Tibial nerve (tissue), 4 donors: ENCODE measurements around the gene BLCAP. TPM values are rescaled to one million over a fixed set of nuclear protein-coding genes. Genes with fewer than 3 reads are reported as not detected.

Source experiments
- DNase-seq, 2 donors: peaks; one replicate each; pipeline ENCODE4 v3.0.0-alpha.2; 2019; ENCODE audit warnings: low spot score in 2 of 2
- H3K27ac ChIP-seq, 4 donors: fragments of 200-600 bp; sonication (generic) in 3 of 4; one replicate each; pipeline ENCODE4 v1.5.1; 2017 to 2019; ENCODE audit warnings: mild to moderate bottlenecking in 1 of 4
- H3K27me3 ChIP-seq, 2 donors: fragments of 200-600 bp; sonication (generic) in 1 of 2; one replicate each; pipeline versions ENCODE4 v1.5.1 to v1.6.0; 2017 to 2019
- H3K36me3 ChIP-seq, 3 donors: fragments of 200-600 bp; sonication (generic); one replicate each; pipeline ENCODE4 v1.5.1; 2018 to 2019
- H3K4me1 ChIP-seq, 4 donors: fragments of 200-600 bp; sonication (generic) in 3 of 4; one replicate each; pipeline ENCODE4 v1.5.1; 2017 to 2019
- H3K4me3 ChIP-seq, 4 donors: fragments of 200-600 bp; sonication (generic) in 3 of 4; one replicate each; pipeline ENCODE4 v1.5.1; 2017 to 2019; ENCODE audit warnings: mild to moderate bottlenecking in 1 of 4, moderate library complexity in 1 of 4
- H3K9me3 ChIP-seq, 4 donors: fragments of 200-600 bp; sonication (generic) in 3 of 4; one replicate each; pipeline ENCODE4 v1.5.1; 2017 to 2019
- EP300 ChIP-seq, 2 donors: sonication (generic); formaldehyde crosslinking; IDR thresholded peaks; one replicate each; pipeline ENCODE4 v1.6.1; 2017; ENCODE audit warnings: antibody characterized with exemption in 2 of 2, mild to moderate bottlenecking in 1 of 2
- POLR2A ChIP-seq, 2 donors: fragments of 450-650 bp; IDR thresholded peaks; one replicate each; pipeline ENCODE4 v1.6.1; 2017; ENCODE audit warnings: antibody characterized with exemption in 2 of 2, mild to moderate bottlenecking in 2 of 2, moderate library complexity in 2 of 2
- WGBS, 2 donors: methylation state at CpG; one replicate each; pipeline ENCODE4 v1.1.5; 2018; 5-methylcytosine and 5-hydroxymethylcytosine counted together
- total RNA-seq, 4 donors: library from RNA; depleted of rRNA; stranded (reverse); fragments of >200 nt; gene quantifications; one replicate each; pipeline ENCODE4 v1.1.0, GENCODE V29; 2016
- TF ChIP-seq, protein P1 (sequence below), 5 experiments: fragments of 200-600 bp in 3 of 5; fragments of 450-650 bp in 2 of 5; sonication (generic) in 3 of 5; IDR thresholded peaks; one replicate each; pipeline ENCODE4 v1.5.1; 2016 to 2019; ENCODE audit warnings: antibody characterized with exemption in 5 of 5, mild to moderate bottlenecking in 3 of 5, moderate library complexity in 2 of 5

The BLCAP gene
- total RNA-seq, 4 donors from 2014 or later = 39.8 to 51.3 (median 48.8) TPM

GRCh38 chr20:37501940-37502339 lies 25.7 kb downstream of the BLCAP start:
- Histone ChIP-seq H3K4me3 (no peak overlapping the region), H3K4me1 (no peaks in the 10 kb centered on the region), H3K36me3 (no peaks in the 10 kb centered on the region), H3K27me3 (no peaks in the 10 kb centered on the region), H3K9me3 (no peaks in the 10 kb centered on the region), H3K27ac (no peak overlapping the region)
- TF ChIP-seq, protein P1, sequence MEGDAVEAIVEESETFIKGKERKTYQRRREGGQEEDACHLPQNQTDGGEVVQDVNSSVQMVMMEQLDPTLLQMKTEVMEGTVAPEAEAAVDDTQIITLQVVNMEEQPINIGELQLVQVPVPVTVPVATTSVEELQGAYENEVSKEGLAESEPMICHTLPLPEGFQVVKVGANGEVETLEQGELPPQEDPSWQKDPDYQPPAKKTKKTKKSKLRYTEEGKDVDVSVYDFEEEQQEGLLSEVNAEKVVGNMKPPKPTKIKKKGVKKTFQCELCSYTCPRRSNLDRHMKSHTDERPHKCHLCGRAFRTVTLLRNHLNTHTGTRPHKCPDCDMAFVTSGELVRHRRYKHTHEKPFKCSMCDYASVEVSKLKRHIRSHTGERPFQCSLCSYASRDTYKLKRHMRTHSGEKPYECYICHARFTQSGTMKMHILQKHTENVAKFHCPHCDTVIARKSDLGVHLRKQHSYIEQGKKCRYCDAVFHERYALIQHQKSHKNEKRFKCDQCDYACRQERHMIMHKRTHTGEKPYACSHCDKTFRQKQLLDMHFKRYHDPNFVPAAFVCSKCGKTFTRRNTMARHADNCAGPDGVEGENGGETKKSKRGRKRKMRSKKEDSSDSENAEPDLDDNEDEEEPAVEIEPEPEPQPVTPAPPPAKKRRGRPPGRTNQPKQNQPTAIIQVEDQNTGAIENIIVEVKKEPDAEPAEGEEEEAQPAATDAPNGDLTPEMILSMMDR (IDR thresholded peaks at IDR 0.05) = no peak
- no peak for TF ChIP-seq POLR2A (IDR thresholded peaks at IDR 0.05)
- TF ChIP-seq EP300 (IDR thresholded peaks at IDR 0.05) = no peak
- 75 to 80% methylated on average over 7 of the region's 7 CpGs for WGBS, 2 donors
- DNase-seq = no peak

GRCh38 chr20:37500311-37500710 lies 27.4 kb downstream of the BLCAP start:
- TF ChIP-seq EP300 (IDR thresholded peaks at IDR 0.05) = no peak
- TF ChIP-seq, protein P1 (IDR thresholded peaks at IDR 0.05) = no peak
- no peak for TF ChIP-seq POLR2A (IDR thresholded peaks at IDR 0.05)
- Histone ChIP-seq H3K4me1 (no peaks in the 10 kb centered on the region), H3K27me3 (no peaks in the 10 kb centered on the region), H3K27ac (no peak overlapping the region), H3K36me3 (peaks cover 0 to under 1% (median 0%) of the 10 kb centered on the region in 3 donors), H3K9me3 (no peaks in the 10 kb centered on the region), H3K4me3 (no peak overlapping the region)
- WGBS, 2 donors = 92 to 97% methylated on average over 7 of the region's 7 CpGs
- no peak for DNase-seq

- H3K27me3 ChIP-seq = no peaks in the 10 kb centered on the region
- peaks cover 0 to 14% (median 0%) of the 10 kb centered on the region in 3 donors for H3K36me3 ChIP-seq
- no peak for TF ChIP-seq EP300 (IDR thresholded peaks at IDR 0.05)
- TF ChIP-seq, protein P1 (IDR thresholded peaks at IDR 0.05) = no peak
- no peak for TF ChIP-seq POLR2A (IDR thresholded peaks at IDR 0.05)
- 76 to 83% methylated on average over 2 of the region's 2 CpGs for WGBS, 2 donors
- no peaks in the 10 kb centered on the region for H3K9me3 ChIP-seq
- H3K27ac ChIP-seq = no peak overlapping the region
- no peaks in the 10 kb centered on the region for H3K4me1 ChIP-seq
- DNase-seq = no peak
- H3K4me3 ChIP-seq = no peak overlapping the region
These were observed 29.5 kb downstream of the BLCAP start for GRCh38 chr20:37498066-37498665.

- peaks cover 0 to 29% (median 0%) of the 10 kb centered on the region in 3 donors for H3K36me3 ChIP-seq
- no peak overlapping the region for H3K4me3 ChIP-seq
- no peak for DNase-seq
- no peaks in the 10 kb centered on the region for H3K9me3 ChIP-seq
- 88 to 90% methylated on average over 5 of the region's 5 CpGs for WGBS, 2 donors
- no peak overlapping the region for H3K27ac ChIP-seq
- no peaks in the 10 kb centered on the region for H3K27me3 ChIP-seq
- no peak for TF ChIP-seq POLR2A (IDR thresholded peaks at IDR 0.05)
- TF ChIP-seq EP300 (IDR thresholded peaks at IDR 0.05) = no peak
- TF ChIP-seq, protein P1 (IDR thresholded peaks at IDR 0.05) = no peak
- no peaks in the 10 kb centered on the region for H3K4me1 ChIP-seq
These were observed 32.9 kb downstream of the BLCAP start for GRCh38 chr20:37494796-37495195.

- no peak for DNase-seq
- 90 to 93% methylated on average over 8 of the region's 8 CpGs for WGBS, 2 donors
- no peaks in the 10 kb centered on the region for H3K9me3 ChIP-seq
- H3K27ac ChIP-seq = no peak overlapping the region
- H3K4me1 ChIP-seq = no peaks in the 10 kb centered on the region
- TF ChIP-seq POLR2A (IDR thresholded peaks at IDR 0.05) = no peak
- TF ChIP-seq, protein P1 (IDR thresholded peaks at IDR 0.05) = no peak
- no peak for TF ChIP-seq EP300 (IDR thresholded peaks at IDR 0.05)
- no peaks in the 10 kb centered on the region for H3K27me3 ChIP-seq
- peaks cover 0 to 29% (median 0%) of the 10 kb centered on the region in 3 donors for H3K36me3 ChIP-seq
- no peak overlapping the region for H3K4me3 ChIP-seq
These were observed 33.4 kb downstream of the BLCAP start for GRCh38 chr20:37494301-37494700.
